Upper lobe of left lung (tissue), 6 donors: ENCODE data around the gene TSC1. TPM values are rescaled to one million over a fixed set of nuclear protein-coding genes. Genes with fewer than 3 reads are reported as not detected.

Experiments used
- ATAC-seq, 2 donors: fragments of 200-7000 bp; cut with Tn5 transposase; one replicate each; pipeline ENCODE4 v1.9.1; 2022; ENCODE audit warnings: mild to moderate bottlenecking in 2 of 2, moderate library complexity in 2 of 2; ENCODE audit not compliant: low FRiP score in 2 of 2
- DNase-seq, 2 donors: peaks; one replicate each; pipeline ENCODE4 v3.0.0-alpha.2; 2019 to 2020
- H3K27ac ChIP-seq, 4 donors: fragments of 200-600 bp; sonication (generic); one replicate each; pipeline ENCODE4 v1.5.1; 2016 to 2019
- H3K27me3 ChIP-seq, 4 donors: fragments of 200-600 bp; sonication (generic); one replicate each; pipeline ENCODE4 v1.5.1; 2017 to 2019
- H3K36me3 ChIP-seq, 4 donors: fragments of 200-600 bp; sonication (generic); one replicate each; pipeline ENCODE4 v1.5.1; 2016 to 2019
- H3K4me1 ChIP-seq, 4 donors: fragments of 200-600 bp; sonication (generic); one replicate each; pipeline ENCODE4 v1.5.1; 2018 to 2019
- H3K4me3 ChIP-seq, 4 donors: fragments of 200-600 bp; sonication (generic); one replicate each; pipeline ENCODE4 v1.5.1; 2017 to 2019; ENCODE audit warnings: mild to moderate bottlenecking in 2 of 4, moderate library complexity in 1 of 4
- H3K9me3 ChIP-seq, 4 donors: fragments of 200-600 bp; sonication (generic); one replicate each; pipeline ENCODE4 v1.5.1; 2018 to 2019
- EP300 ChIP-seq, 4 donors: sonication (generic); formaldehyde crosslinking; IDR thresholded peaks; one replicate each; pipeline ENCODE4 v1.5.1; 2017; ENCODE audit warnings: antibody characterized with exemption in 4 of 4, control low read depth in 2 of 4
- POLR2A ChIP-seq, 4 donors: fragments of 450-650 bp; IDR thresholded peaks; one replicate each; pipeline ENCODE4 v1.5.1; 2016 to 2017; ENCODE audit warnings: antibody characterized with exemption in 4 of 4, mild to moderate bottlenecking in 2 of 4
- POLR2AphosphoS5 ChIP-seq, 2 donors: sonication (generic); formaldehyde crosslinking; IDR thresholded peaks; one replicate each; pipeline ENCODE4 v1.5.1; 2017; ENCODE audit warnings: antibody characterized with exemption in 2 of 2
- WGBS, 2 donors: methylation state at CpG; one replicate each; pipeline ENCODE4 v1.1.5; 2017 to 2018; 5-methylcytosine and 5-hydroxymethylcytosine counted together
- total RNA-seq, 6 donors: library from RNA; depleted of rRNA in 4 of 6; stranded (reverse); fragments of >200 nt in 4 of 6; gene quantifications; one replicate each; pipeline versions ENCODE4 v1.1.0 to v1.2.1, GENCODE V29; 2016 to 2021
- TF ChIP-seq, protein P1 (sequence below), 6 experiments: fragments of 450-650 bp in 4 of 6; fragments of 200-600 bp in 2 of 6; sonication (generic) in 2 of 6; IDR thresholded peaks; one replicate each; pipeline ENCODE4 v1.5.1; 2016 to 2019; ENCODE audit warnings: antibody characterized with exemption in 6 of 6
- donor health status: DM: no; HTN: no; CAD: no; lungs with moderate emphysema.
- donor health status: DM: no; HTN: yes; CAD: no; lungs with severe emphysema.

TSC1 gene
- total RNA-seq, 6 donors from 2014 or later: 34.4 to 185 (median 50.0) TPM

DNA sequence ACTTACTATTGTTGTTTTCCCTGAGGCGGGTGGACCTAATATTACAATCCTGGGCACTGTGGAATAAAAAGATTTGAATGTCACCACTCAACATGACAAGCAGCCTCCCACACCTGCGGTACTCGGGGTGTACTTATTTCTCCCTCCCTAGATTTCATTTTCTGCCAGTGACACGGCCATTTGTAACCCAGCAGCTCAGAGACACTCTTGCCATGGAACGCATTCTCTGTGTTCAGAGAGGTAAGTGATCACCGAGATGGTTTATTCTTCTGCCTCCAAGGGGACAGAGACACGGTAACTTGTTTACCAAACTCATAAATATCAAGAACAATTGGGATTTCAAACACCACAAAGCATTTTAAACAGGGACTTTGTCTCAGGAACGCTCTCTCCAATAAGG lies 77.5 kb downstream of the TSC1 start:
- Histone ChIP-seq H3K4me3 (no peak overlapping the region), H3K36me3 (no peaks in the 10 kb centered on the region), H3K27me3 (no peaks in the 10 kb centered on the region), H3K27ac (no peak overlapping the region), H3K4me1 (no peaks in the 10 kb centered on the region), H3K9me3 (no peaks in the 10 kb centered on the region)
- DNase-seq (no peak), ATAC-seq (no peak)
- 80 to 83% methylated on average over 8 of the region's 8 CpGs for WGBS, 2 donors
- TF ChIP-seq, protein P1, sequence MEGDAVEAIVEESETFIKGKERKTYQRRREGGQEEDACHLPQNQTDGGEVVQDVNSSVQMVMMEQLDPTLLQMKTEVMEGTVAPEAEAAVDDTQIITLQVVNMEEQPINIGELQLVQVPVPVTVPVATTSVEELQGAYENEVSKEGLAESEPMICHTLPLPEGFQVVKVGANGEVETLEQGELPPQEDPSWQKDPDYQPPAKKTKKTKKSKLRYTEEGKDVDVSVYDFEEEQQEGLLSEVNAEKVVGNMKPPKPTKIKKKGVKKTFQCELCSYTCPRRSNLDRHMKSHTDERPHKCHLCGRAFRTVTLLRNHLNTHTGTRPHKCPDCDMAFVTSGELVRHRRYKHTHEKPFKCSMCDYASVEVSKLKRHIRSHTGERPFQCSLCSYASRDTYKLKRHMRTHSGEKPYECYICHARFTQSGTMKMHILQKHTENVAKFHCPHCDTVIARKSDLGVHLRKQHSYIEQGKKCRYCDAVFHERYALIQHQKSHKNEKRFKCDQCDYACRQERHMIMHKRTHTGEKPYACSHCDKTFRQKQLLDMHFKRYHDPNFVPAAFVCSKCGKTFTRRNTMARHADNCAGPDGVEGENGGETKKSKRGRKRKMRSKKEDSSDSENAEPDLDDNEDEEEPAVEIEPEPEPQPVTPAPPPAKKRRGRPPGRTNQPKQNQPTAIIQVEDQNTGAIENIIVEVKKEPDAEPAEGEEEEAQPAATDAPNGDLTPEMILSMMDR (IDR thresholded peaks at IDR 0.05): no peak
- no peak for TF ChIP-seq POLR2AphosphoS5 (IDR thresholded peaks at IDR 0.05)
- no peak for TF ChIP-seq POLR2A (IDR thresholded peaks at IDR 0.05)
- no peak for TF ChIP-seq EP300 (IDR thresholded peaks at IDR 0.05)

DNA sequence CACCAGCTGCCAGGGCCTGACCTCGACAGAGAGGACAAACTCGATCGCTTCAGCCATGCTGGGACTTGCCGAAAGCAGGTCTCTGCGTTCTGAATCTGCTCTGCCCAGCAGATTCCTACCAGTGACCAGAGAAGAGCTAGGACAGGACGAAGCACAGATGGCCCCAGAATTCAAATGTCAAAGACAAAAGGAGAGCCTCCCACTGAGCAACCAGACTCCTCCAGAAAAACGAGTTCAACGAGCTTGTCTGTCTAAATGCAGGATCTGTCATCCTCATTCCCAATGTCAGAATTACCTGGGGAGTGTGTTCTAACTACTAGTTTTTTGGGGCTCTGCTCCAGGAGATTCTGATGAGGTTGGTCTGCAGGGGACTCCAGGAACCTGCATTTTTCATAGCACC lies 79.7 kb downstream of the TSC1 start:
- 70 to 72% methylated on average over 8 of the region's 8 CpGs for WGBS, 2 donors
- no peaks in the 10 kb centered on the region for H3K4me1 ChIP-seq
- no peaks in the 10 kb centered on the region for H3K36me3 ChIP-seq
- ATAC-seq (no peak), DNase-seq (no peak)
- TF ChIP-seq EP300 (IDR thresholded peaks at IDR 0.05) (no peak), POLR2A (IDR thresholded peaks at IDR 0.05) (no peak), POLR2AphosphoS5 (IDR thresholded peaks at IDR 0.05) (no peak)
- TF ChIP-seq, protein P1 (IDR thresholded peaks at IDR 0.05): no peak
- no peaks in the 10 kb centered on the region for H3K9me3 ChIP-seq
- no peaks in the 10 kb centered on the region for H3K27me3 ChIP-seq
- no peak overlapping the region for H3K4me3 ChIP-seq
- H3K27ac ChIP-seq: no peak overlapping the region

DNA sequence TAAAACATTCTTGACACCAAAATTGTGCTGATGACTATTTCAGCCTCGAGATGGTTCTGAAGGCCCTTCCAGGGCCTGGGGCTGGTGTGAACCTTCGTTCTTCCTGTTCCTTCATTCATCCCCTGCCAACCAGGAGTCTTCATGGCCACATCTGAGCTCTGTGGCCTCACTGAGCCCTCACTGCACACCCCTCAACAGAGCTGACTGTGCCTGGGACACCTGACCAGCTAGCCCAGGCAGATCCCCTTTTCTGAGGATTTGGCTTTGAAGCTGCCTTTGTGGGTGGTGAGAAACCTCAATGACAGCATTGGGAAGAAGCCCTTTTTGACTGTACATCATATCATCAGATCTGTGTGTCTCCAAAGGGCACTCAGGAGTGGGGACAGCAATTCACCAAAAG lies 80.1 kb downstream of the TSC1 start:
- 60 to 77% methylated on average over 2 of the region's 2 CpGs for WGBS, 2 donors
- H3K9me3 ChIP-seq: no peaks in the 10 kb centered on the region

DNA sequence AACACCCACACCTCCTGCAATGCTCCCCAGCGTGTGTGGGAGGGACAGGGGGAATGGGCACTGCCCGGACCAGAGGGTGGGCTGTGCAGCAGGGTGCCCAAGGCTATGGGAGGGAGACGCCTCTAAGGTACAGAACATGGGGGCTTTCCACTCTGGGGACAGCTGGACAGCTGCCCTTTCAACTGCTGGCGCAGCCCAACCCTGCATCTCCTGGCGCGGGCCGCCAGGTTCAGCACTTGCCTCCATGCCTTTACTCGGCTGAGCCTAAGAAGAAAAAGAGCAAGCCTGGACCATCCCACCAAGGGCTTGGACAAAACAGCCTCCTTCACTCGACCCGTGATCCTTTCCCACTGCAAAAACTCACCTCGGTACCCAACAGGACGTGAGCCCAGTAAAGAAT lies 81.3 kb downstream of the TSC1 start:
- 75 to 80% methylated on average over 11 to 12 of the region's 12 CpGs for WGBS, 2 donors
- TF ChIP-seq, protein P1 (IDR thresholded peaks at IDR 0.05): no peak
- TF ChIP-seq POLR2AphosphoS5 (IDR thresholded peaks at IDR 0.05) (no peak), EP300 (IDR thresholded peaks at IDR 0.05) (no peak), POLR2A (IDR thresholded peaks at IDR 0.05) (no peak)
- DNase-seq: no peak
- H3K4me3 ChIP-seq: no peak overlapping the region
- ATAC-seq: no peak
- no peak overlapping the region for H3K27ac ChIP-seq
- H3K27me3 ChIP-seq: no peaks in the 10 kb centered on the region
- H3K36me3 ChIP-seq: no peaks in the 10 kb centered on the region
- no peaks in the 10 kb centered on the region for H3K9me3 ChIP-seq
- H3K4me1 ChIP-seq: no peaks in the 10 kb centered on the region

More for the DNA sequence above, 80.1 kb downstream of the TSC1 start:
- H3K4me1 ChIP-seq: no peaks in the 10 kb centered on the region
- H3K36me3 ChIP-seq: no peaks in the 10 kb centered on the region
- DNase-seq: no peak
- TF ChIP-seq EP300 (IDR thresholded peaks at IDR 0.05): no peak
- no peak for TF ChIP-seq POLR2AphosphoS5 (IDR thresholded peaks at IDR 0.05)
- TF ChIP-seq POLR2A (IDR thresholded peaks at IDR 0.05): no peak
- TF ChIP-seq, protein P1 (IDR thresholded peaks at IDR 0.05): no peak
- H3K4me3 ChIP-seq: no peak overlapping the region
- ATAC-seq: no peak
- no peak overlapping the region for H3K27ac ChIP-seq
- no peaks in the 10 kb centered on the region for H3K27me3 ChIP-seq

DNA sequence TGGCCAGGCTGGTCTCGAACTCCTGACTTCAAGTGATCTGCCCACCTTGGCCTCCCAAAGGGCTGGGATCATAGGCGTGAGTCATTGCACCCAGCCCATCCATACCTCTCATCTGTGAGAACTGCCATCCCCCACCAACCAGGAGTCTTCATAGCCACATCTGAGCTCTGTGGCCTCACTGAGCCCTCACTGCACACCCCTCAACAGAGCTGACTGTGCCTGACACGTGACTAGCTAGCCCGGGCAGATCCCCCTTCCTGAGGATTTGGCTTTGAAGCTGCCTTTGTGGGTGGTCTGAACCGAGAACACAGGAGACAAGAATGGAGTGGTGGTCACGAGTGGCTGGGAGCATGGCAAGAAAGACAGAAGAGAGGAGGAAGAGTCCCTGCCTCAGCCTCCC lies 81.9 kb downstream of the TSC1 start:
- no peak overlapping the region for H3K27ac ChIP-seq
- no peaks in the 10 kb centered on the region for H3K36me3 ChIP-seq
- no peaks in the 10 kb centered on the region for H3K9me3 ChIP-seq
- no peak for DNase-seq
- ATAC-seq: no peak
- no peak for TF ChIP-seq EP300 (IDR thresholded peaks at IDR 0.05)
- TF ChIP-seq, protein P1 (IDR thresholded peaks at IDR 0.05): no peak
- no peak for TF ChIP-seq POLR2AphosphoS5 (IDR thresholded peaks at IDR 0.05)
- TF ChIP-seq POLR2A (IDR thresholded peaks at IDR 0.05): no peak
- no peaks in the 10 kb centered on the region for H3K27me3 ChIP-seq
- H3K4me1 ChIP-seq: no peaks in the 10 kb centered on the region
- 69 to 74% methylated on average over 6 of the region's 6 CpGs for WGBS, 2 donors
- no peak overlapping the region for H3K4me3 ChIP-seq
